ENCODE data around the gene MB.
"Not testable (repeated sequence)": the region's sequence is repeated elsewhere in the genome, so short reads cannot be mapped to it uniquely, and the experiment has no call there.

MB gene

GRCh38 chr22:35617137-35617755 lies at the start of gene MB:
Gene MB (minus strand): TSS chr22:35617329. CDS start chr22:35617257, 72 bp downstream.
- no peak for DNase-seq (ENCODE audit: low read depth)

GRCh38 chr22:35666699-35667098 lies 49.6 kb upstream of the MB start:
- DNase-seq (ENCODE audit: low read depth) = not testable (repeated sequence)

- DNase-seq (ENCODE audit: low read depth) = no peak
Measured at GRCh38 chr22:35664955-35665587, 47.9 kb upstream of the MB start.

- no peak for DNase-seq (ENCODE audit: low read depth)
Measured at GRCh38 chr22:35663371-35663770, 46.2 kb upstream of the MB start.

GRCh38 chr22:35662914-35663313 lies 45.8 kb upstream of the MB start:
- DNase-seq (ENCODE audit: low read depth) = no peak

- DNase-seq (ENCODE audit: low read depth) = no peak
Measured at GRCh38 chr22:35661464-35661863, 44.3 kb upstream of the MB start.

GRCh38 chr22:35660291-35661127 lies 43.4 kb upstream of the MB start:
- no peak for DNase-seq (ENCODE audit: low read depth)

GRCh38 chr22:35657571-35658312 lies 40.6 kb upstream of the MB start:
- no peak for DNase-seq (ENCODE audit: low read depth)

GRCh38 chr22:35656284-35656752 lies 39.2 kb upstream of the MB start:
- DNase-seq (ENCODE audit: low read depth) = no peak

- no peak for DNase-seq (ENCODE audit: low read depth)
Measured at GRCh38 chr22:35653824-35654223, 36.7 kb upstream of the MB start.

GRCh38 chr22:35651085-35651484 lies 34.0 kb upstream of the MB start:
- no peak for DNase-seq (ENCODE audit: low read depth)

GRCh38 chr22:35649636-35650250 lies 32.6 kb upstream of the MB start:
- no peak for DNase-seq (ENCODE audit: low read depth)

- no peak for DNase-seq (ENCODE audit: low read depth)
Measured at GRCh38 chr22:35649026-35649553, 32.0 kb upstream of the MB start.

- no peak for DNase-seq (ENCODE audit: low read depth)
Measured at GRCh38 chr22:35648066-35649025, 31.2 kb upstream of the MB start, which contains the start of gene APOL6. Gene APOL6 (plus strand): TSS chr22:35648446. CDS start chr22:35656426, 7,980 bp downstream.

- no peak for DNase-seq (ENCODE audit: low read depth)
Measured at GRCh38 chr22:35645646-35646045, 28.5 kb upstream of the MB start.

- no peak for DNase-seq (ENCODE audit: low read depth)
Measured at GRCh38 chr22:35643991-35644390, 26.9 kb upstream of the MB start.

- DNase-seq (ENCODE audit: low read depth) = no peak
Measured at GRCh38 chr22:35642305-35642741, 25.2 kb upstream of the MB start.

GRCh38 chr22:35641494-35642120 lies 24.5 kb upstream of the MB start:
- no peak for DNase-seq (ENCODE audit: low read depth)

GRCh38 chr22:35638410-35638809 lies 21.3 kb upstream of the MB start:
- no peak for DNase-seq (ENCODE audit: low read depth)

GRCh38 chr22:35638001-35638400 lies 20.9 kb upstream of the MB start:
- no peak for DNase-seq (ENCODE audit: low read depth)

All from HS-27A (cell line).